GM19452 (cell line): ENCODE data around the gene CNDP2.
A peak's percentile ranks its signal among the peaks of the same experiment; 100 is the strongest.

Experiments used
- ATAC-seq: cut with Tn5 transposase; IDR thresholded peaks from one replicate; pipeline ENCODE4 v1.9.1; 2021; ENCODE audit not compliant: unreplicated experiment

CNDP2 gene

GRCh38 chr18:74472312-74472711 is 23.9 kb upstream of the CNDP2 start:
- no peak for ATAC-seq

GRCh38 chr18:74473976-74474640 is 22.1 kb upstream of the CNDP2 start:
- ATAC-seq = no peak

DNA sequence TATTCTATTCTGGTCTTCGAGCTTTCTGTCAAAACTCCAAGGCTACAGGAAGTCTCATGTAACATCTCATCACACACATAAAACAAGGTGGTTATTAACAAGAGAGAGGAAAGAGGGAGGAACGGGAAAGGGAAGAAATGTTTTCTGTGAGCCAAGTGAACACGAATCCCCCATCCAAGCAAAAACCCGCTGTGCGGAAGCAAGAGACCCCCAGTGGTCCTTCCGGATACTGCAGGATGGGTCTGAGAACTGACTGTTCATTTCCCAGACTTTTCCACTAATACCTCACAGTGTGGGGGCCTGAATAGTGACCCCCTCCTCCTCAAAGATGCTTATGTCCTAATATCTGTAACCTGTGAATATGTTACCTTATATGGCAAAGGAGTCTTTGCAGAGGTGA is 20.0 kb upstream of the CNDP2 start:
- no peak for ATAC-seq

GRCh38 chr18:74477771-74478170 is 18.4 kb upstream of the CNDP2 start:
- no peak for ATAC-seq

GRCh38 chr18:74478316-74478715 is 17.8 kb upstream of the CNDP2 start:
- no peak for ATAC-seq

- ATAC-seq = no peak
Observed at GRCh38 chr18:74478880-74479279, 17.3 kb upstream of the CNDP2 start.

DNA sequence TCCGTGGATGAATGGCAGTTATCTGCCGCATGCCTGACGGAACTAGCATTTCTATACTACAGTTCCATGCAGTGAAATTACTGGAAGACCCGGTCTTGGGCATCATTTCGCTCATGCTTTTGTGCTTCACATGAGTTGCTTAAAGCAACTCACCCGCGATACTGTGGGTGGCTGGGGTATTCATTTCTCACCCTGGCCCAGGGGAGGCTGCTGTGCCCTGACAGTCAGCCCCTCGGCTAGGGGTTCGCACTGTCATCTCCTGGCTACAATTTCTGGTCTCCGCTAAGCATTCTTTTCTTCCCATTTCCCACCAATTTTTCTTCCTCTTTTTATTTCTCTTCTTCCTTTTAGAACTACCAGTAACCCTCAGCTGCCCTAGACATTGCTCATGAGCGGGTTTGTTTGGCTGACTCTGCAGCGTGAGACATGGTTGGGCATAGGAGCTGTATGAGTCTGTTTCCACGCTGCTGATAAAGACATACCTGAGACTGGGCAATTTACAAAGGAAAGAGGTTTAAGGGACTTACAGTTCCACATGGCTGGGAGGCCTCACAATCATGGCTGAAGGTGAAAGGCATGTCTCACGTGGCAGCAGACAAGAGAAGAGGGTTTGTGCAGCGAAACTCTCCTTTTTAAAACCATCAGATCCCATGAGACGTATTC is 16.5 kb upstream of the CNDP2 start:
- no peak for ATAC-seq

DNA sequence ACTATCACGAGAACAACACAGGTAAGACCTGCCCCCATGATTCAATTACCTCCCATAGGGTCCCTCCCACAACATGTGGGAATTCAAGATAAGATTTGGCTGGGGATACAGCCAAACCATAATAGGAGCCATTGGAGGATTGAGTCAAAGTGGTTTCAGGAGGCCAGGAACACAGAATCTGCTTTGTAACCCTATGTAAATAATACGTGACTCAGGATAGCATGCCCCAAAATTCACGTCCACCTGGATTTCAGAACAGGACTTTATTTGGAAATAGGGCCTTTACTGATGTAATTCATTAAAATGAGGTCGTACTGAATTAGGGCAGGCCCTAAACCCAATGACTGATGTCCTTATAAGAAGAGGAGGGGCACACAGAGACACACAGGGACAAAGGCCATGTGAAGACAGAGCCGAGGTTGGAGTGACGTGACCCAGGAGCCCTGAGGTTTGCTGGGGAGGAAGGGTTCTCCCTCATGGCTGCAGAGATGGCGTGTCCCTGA is 16.0 kb upstream of the CNDP2 start:
- ATAC-seq = no peak

- no peak for ATAC-seq
Observed at GRCh38 chr18:74482697-74483096, 13.5 kb upstream of the CNDP2 start.

GRCh38 chr18:74486119-74486849 is 9.9 kb upstream of the CNDP2 start:
- ATAC-seq = no peak

- no peak for ATAC-seq
Observed at GRCh38 chr18:74488354-74488753, 7.8 kb upstream of the CNDP2 start.

DNA sequence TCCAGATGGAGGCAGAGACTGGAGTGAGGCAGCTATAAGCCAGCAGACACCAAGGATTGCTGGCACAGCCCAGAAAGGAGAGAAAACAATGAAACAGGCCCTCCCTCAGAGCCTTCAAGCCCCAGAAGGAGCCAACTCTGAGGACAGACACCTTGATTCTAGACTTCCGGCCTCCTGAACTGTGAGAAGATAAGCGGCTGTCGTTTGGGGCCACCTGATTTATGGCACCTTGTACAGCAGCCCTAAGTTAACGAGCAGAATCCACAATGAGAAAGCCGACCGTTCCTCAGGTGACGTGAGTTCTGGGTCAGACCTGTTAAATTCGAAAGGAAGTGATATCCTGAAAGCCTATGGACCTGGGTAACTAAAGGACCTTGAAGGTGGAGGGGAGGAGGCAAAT is 7.3 kb upstream of the CNDP2 start:
- ATAC-seq = no peak

GRCh38 chr18:74489676-74490075 is 6.5 kb upstream of the CNDP2 start:
- ATAC-seq = no peak

DNA sequence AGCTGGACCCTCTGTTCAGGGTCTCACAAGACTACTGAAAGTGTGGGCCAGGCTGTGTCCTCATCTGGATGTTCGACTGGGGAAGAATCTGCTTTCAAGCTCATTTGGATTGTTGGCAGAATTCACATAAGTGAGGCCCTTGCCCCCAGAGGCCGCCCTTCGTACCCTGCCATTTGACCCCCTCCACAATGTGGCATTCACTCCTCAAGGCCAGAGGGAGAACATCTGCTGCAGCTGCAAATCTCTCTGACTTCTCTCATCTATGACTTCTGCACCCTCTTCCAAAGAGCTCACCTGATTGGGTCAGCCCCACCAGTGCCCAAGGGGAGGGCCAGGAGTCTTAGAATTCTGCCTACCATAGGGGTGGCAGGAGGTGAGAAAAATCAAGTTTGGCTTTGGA is 3.9 kb upstream of the CNDP2 start:
- no peak for ATAC-seq

DNA sequence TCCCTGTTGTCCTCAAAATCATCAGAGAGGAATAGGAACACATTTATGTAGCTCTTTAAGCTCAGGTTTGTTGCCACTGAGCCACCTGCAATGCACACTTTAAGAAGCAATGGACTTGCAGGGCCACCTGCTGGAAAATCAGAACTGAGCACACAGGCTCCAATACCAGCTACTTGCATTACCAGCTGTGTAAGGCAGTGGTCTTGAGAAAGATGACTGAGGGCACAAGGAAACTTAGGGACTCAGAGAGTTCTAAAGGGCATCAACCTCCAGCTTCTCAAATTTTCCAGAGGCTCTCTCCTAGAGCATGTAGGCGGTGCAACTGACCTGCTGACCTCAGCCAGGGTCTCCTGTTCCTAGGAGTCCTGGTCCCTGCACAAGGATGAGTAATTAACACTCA is 2.5 kb upstream of the CNDP2 start:
- ATAC-seq = no peak

DNA sequence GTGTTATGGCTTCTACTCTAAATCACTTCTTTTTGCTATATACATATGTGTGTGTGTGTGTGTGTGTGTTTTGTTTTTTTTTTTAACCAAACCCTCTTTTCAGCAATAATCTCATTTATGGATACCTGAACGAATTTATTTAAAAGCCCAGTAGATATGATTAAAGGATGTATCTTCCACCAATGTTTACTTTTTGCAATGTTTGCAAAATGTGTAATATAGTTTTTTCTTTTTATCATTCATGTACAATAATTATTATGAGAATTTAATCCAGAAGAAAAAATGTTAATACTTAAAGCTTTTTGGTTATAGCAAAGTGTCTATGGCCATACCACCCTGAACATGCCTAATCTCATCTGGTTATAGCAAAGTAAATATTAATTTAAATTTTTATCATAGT is 1.6 kb upstream of the CNDP2 start:
- no peak for ATAC-seq

DNA sequence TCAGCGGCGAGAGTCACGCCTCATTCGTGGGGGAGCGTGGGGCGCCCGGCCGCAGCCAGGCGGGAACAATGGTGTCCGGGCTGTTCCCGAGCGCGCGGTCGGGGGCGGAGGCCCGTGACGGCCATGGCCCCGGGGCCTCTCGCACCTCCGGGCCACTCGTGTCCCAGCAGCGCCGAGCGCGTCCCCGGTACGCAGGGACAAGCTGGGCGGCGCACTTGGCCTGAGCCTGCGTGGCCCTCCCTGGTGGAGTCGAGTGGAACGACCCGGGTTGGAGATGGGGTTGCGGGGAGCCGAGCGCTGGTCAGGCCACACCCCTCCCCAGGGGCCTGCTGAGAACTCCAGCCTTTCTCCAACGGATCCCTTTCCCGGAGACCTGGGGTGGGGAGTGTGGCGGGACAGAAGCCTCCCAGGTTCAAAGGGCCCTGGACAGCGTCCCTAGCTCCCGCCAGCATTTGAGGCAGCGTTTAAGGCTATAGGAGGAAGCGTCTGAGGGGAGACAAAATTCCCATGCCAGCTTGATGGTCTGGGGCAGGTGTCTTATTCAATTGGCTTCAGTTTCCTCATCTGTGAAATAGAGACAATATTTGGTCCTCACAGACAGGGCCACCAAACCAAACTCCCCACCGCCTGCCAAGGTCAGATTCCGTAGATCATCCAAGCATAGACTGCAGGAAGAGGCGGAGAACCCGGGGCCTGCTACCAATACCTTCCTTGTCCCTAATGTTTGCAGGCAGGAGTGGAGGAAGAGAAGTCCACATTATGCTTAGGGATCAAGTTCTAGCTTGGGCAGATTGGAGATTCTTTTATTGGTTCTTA is 553 bp downstream of the CNDP2 start:
- peak; percentile 26 for ATAC-seq

GRCh38 chr18:74497324-74497676 is 1.1 kb downstream of the CNDP2 start:
- ATAC-seq = no peak

DNA sequence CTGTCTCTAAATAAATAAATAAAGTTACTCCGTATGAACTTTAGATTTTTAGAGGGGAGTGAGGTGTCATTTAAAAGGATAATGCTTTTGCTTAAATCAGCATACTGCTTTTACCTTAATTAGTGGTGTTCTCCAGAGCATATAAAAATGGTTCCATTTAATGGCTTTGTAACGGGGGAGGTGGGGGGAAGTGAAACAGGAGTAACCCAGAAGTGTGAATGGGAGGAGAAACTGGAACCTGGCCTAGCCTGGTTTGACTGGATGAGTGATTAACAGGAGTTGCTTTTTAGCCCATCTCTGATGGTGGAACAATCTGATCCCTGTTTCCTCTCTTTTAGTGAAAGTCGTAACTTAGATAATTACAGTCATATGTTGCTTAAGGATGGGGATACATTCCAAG is 1.6 kb downstream of the CNDP2 start:
- ATAC-seq = no peak

GRCh38 chr18:74498712-74499627 is 2.8 kb downstream of the CNDP2 start:
- ATAC-seq = peak; percentile 36
